ENCODE measurements around the gene CD7.

- TF ChIP-seq, protein P1, sequence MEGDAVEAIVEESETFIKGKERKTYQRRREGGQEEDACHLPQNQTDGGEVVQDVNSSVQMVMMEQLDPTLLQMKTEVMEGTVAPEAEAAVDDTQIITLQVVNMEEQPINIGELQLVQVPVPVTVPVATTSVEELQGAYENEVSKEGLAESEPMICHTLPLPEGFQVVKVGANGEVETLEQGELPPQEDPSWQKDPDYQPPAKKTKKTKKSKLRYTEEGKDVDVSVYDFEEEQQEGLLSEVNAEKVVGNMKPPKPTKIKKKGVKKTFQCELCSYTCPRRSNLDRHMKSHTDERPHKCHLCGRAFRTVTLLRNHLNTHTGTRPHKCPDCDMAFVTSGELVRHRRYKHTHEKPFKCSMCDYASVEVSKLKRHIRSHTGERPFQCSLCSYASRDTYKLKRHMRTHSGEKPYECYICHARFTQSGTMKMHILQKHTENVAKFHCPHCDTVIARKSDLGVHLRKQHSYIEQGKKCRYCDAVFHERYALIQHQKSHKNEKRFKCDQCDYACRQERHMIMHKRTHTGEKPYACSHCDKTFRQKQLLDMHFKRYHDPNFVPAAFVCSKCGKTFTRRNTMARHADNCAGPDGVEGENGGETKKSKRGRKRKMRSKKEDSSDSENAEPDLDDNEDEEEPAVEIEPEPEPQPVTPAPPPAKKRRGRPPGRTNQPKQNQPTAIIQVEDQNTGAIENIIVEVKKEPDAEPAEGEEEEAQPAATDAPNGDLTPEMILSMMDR (IDR thresholded peaks at IDR 0.05; ENCODE audit: poor library complexity, severe bottlenecking): no peak
- TF ChIP-seq, protein P2, sequence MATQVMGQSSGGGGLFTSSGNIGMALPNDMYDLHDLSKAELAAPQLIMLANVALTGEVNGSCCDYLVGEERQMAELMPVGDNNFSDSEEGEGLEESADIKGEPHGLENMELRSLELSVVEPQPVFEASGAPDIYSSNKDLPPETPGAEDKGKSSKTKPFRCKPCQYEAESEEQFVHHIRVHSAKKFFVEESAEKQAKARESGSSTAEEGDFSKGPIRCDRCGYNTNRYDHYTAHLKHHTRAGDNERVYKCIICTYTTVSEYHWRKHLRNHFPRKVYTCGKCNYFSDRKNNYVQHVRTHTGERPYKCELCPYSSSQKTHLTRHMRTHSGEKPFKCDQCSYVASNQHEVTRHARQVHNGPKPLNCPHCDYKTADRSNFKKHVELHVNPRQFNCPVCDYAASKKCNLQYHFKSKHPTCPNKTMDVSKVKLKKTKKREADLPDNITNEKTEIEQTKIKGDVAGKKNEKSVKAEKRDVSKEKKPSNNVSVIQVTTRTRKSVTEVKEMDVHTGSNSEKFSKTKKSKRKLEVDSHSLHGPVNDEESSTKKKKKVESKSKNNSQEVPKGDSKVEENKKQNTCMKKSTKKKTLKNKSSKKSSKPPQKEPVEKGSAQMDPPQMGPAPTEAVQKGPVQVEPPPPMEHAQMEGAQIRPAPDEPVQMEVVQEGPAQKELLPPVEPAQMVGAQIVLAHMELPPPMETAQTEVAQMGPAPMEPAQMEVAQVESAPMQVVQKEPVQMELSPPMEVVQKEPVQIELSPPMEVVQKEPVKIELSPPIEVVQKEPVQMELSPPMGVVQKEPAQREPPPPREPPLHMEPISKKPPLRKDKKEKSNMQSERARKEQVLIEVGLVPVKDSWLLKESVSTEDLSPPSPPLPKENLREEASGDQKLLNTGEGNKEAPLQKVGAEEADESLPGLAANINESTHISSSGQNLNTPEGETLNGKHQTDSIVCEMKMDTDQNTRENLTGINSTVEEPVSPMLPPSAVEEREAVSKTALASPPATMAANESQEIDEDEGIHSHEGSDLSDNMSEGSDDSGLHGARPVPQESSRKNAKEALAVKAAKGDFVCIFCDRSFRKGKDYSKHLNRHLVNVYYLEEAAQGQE (IDR thresholded peaks at IDR 0.05; ENCODE audit: borderline replicate concordance): no peak
- no peak for TF ChIP-seq POLR2AphosphoS5 (IDR thresholded peaks at IDR 0.05)
- TF ChIP-seq EP300 (conservative IDR thresholded peaks at IDR 0.05; ENCODE audit: poor library complexity, severe bottlenecking): no peak
Measured at GRCh38 chr17:82294064-82294773, 23.2 kb downstream of the CD7 start.
